HG02970 (cell line): ENCODE data around the gene S100P.
"Not testable (repeated sequence)": the region's sequence is repeated elsewhere in the genome, so short reads cannot be mapped to it uniquely, and the experiment has no call there.

ENCODE experiments used
- ATAC-seq: cut with Tn5 transposase; IDR thresholded peaks from one replicate; pipeline ENCODE4 v1.9.1; 2021; ENCODE audit warnings: mild to moderate bottlenecking, moderate library complexity, moderate number of reproducible peaks; ENCODE audit not compliant: unreplicated experiment, low FRiP score

Gene S100P

GRCh38 chr4:6693231-6694176, at the start of gene S100P:
Gene S100P (plus strand): TSS chr4:6693878. CDS start chr4:6693933, 55 bp downstream.
- ATAC-seq: no peak

GRCh38 chr4:6644792-6645530, 48.7 kb upstream of the S100P start:
- ATAC-seq: no peak

DNA sequence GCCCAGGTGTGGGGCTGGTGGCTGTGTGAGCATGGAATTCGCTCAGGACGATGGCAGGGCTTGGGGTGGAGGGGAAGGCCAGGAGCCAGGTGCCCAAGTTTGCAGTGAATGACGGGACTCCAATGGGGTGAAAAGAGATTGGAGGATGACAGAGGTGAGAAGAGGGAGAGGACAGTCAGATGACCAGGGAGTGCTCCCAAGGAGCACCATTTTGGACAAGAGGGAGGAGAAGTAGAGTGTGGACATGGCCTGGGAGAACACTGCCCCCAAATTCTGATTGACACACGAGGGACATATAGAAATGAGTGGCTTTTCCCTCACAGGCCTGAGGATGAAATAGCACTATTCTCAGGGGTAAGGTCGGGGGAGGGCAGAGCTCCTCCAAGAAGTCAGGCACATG, 46.5 kb upstream of the S100P start:
- no peak for ATAC-seq

DNA sequence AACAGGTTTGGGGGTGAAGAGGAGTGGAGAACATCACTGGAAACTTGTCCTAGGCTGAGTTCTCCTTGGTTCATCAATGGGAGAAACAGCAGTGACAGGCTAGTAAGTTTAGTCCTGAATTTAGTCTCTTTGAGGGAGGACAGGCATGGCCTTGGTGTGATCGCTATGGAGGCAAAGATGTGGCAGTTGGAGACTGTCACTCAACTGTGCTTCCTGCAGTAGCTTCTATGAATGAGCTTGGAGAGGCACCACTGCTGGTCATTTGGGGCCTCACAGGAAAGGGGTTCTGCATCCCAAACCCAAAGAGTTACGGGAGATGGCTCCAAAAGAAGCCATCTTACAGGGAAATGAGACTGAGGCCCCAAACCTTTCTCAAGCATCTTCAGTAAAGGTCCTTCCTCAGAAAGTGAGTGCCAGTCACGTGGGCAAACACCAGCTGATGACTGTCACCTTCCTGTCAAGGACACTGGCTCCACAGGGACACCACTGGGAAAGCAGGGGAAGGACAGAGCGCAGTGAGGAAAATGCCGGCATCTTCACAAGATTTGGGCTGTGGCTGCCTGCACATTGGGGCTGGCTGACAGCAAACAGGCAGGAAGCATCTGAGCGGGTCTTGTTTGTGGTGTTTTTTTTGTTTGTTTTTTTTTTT, 46.0 kb upstream of the S100P start:
- ATAC-seq: no peak

- ATAC-seq: no peak
Measured at GRCh38 chr4:6649216-6649615, 44.5 kb upstream of the S100P start.

DNA sequence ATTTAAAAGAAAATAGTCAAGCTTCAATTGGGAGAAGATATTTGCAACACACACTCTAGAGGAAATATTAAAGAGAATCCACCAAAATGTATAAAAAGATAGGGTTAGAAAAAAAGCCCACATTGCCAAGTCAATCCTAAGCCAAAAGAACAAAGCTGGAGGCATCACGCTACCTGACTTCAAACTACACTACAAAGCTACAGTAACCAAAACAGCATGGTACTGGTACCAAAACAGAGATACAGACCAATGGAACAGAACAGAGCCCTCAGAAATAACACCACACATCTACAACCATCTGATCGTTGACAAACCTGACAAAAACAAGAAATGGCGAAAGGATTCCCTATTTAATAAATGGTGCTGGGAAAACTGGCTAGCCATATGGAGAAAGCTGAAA, 39.5 kb upstream of the S100P start:
- ATAC-seq: not testable (repeated sequence)

DNA sequence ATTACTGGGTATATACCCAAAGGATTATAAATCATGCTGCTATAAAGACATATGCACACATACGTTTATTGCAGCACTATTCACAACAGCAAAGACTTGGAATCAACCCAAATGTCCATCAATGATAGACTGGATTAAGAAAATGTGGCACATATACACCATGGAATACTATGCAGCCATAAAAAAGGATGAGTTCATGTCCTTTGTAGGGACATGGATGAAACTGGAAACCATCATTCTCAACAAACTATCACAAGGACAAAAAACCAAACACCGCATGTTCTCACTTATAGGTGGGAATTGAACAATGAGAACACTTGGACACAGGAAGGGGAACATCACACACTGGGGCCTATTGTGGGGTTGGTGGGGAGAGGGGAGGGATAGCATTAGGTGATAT, 38.4 kb upstream of the S100P start:
- not testable (repeated sequence) for ATAC-seq

DNA sequence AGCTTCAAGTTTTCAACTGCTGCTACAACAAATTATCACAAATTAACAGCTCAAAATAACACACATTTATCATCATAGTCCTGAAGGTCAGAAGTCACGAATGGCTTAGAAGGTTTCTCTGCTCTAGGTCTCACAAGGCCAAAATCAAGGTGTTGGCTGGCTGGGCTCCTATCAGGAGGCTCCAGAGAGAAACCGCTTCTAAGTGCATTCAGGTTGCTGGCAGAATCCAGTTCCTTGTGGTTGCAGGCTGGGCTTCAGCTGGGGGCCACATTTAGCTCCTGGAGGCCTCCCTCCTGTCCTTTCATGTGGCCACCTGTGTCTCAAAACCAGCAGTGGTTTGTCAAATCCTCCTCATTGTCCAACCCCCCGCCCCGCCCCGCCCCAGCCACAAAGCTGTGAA, 37.8 kb upstream of the S100P start:
- no peak for ATAC-seq

DNA sequence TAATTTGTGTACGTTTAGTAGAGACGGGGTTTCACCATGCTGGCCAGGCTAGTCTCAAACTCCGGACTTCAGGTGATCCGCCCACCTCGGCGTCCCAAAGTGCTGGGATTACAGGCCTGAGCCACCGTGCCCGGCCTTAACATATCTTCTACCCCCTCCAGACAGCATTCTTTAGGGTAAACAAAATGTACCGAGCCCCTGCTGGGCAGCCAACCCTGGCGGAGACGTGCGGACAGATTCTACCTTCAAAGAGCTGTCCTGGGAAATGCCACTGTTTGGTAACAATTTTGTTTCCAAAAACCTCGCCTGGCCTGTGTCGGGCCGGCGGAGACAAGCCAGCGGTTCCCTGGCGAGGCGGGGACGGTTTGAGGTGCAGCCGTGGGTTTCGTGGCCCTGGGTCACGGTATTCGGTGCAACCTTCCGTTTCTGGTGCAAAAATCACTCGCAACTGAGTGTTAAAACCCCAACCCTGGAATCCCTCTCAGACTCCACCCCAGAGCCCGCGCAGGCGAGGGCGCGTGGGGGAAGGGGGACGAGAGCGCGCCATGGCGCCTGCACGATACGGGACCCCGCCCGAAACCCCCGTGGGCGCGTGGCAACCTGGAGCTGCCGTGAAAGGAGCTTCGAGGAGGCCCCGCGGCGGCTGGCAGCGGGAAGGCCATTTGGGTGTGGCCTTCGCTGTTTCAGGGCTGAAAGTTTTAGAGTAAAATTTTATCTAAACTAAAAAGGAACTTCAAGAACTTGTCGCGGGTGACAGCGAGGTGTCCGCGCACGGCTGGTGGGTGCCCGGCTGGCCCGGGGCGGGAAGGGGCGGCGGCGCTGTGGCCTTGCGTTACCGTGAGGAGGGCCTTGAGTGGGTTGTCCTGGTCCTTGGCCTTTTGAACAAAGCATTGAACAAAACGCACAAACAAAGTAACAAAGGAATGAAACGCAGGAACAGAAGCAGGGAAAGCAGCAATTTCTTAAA, 36.2 kb upstream of the S100P start:
- no peak for ATAC-seq

- ATAC-seq: no peak
Measured at GRCh38 chr4:6658209-6658595, 35.5 kb upstream of the S100P start.

DNA sequence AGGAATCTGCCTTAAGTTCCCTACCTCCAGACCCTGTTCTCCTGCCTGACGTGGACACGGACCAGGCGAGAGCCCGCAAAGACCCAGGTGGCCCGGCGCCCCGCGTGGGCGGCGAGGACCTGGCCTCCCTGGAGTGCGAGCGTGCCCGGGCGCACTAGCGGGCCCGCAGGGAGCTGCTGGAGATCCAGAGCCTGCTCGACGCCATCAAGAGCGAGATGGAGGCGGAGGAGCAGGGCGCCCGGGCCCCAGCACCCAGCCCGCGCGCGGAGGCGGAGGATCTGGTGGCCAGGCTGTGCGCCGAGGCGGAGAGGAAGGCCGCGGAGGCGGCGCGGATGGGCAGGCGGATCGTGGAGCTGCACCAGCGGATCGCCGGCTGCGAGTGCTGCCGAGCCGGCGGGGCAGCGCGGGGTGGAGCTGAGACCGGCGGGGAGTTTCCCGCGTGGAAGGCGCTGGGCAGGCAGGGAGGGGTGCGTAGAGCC, 35.0 kb upstream of the S100P start:
- ATAC-seq: no peak

DNA sequence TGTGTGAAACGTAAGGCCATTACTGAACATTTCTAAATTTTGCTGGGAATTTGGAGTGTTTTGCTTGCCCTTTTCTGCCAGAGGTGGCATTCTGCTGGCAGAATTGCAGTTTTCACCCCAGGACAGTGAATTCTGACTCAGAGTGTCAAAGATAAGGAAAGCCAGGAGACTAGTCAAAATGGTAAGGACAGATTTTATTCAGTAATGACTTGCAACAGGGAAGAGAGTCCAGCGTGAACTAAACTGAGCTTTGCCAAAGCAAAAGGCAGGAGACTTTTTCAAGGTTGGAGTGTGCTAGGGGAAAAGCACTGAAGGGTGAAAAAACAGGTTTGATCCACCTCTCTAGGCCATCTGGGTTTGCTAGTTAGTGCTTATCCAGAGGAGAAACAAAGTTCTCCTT, 33.8 kb upstream of the S100P start:
- ATAC-seq: no peak

DNA sequence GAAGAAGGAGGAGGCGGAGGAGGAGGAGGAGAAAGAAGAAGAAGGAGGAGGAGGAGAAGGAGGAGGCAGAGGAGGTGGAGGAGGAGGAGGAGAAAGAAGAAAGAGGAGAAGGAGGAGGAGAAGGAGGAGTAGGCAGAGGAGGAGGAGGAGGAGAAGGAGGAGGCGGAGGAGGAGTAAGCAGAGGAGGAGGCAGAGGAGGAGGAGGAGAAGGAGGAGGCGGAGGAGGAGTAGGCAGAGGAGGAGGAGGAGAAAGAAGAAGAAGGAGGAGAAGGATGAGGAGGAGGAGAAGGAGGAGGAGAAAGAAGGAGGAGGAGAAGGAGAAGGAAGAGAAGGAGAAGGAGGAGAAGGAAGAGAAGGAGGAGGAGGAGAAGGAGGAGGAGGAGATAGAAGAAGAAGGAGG, 33.2 kb upstream of the S100P start:
- ATAC-seq: no peak

DNA sequence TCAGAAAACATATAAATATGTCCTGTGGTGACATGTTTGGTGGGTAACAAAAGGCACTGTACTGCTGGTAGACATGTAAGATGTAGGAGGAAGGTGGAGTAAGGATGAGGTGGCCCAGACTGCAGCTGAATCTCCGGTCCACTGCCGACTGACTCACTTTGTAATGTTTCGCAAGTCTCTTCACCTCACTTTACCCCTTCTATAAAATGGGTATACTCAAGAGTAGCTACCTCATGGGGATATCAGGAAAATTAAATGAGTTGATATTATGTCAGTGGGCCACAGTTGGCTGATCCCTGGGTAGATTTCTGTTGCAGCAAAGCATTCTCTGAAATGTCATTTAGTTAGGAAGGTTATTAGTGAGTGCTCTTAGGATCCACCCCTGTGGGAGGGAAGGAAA, 31.1 kb upstream of the S100P start:
- no peak for ATAC-seq

- ATAC-seq: no peak
Measured at GRCh38 chr4:6663596-6664393, 29.9 kb upstream of the S100P start.

DNA sequence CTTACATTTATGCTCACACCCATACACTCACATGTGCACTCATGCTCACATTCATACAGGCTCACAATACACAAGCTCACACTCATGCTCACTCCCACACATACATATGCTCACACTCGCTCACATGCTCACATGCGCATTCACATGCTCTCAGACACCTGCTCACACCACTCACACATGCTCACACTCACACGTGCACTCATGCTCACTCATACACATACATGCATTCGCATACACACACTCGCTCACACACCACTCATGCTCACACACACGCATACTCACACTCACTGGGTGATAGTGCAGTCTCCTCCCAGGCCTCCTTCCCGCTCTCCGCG, 28.4 kb upstream of the S100P start:
- ATAC-seq: no peak

DNA sequence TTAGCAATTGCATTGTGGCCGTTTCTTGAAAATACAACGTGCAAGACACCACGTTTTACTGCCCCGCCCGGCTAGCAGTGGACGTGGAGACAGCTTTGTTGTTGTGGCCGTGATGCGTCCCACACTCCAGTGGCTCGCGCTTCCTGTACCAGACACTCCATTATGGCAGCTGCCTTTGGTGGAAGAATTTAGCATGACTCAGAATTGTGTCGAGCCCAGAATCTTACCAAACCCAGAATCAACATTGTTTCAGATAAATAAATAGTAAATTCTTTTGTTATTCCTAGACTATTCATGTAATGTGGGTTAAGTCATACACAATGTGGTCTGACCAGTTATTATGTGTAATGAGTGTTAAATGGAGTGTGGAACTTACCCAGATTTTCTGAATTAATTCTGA, 25.3 kb upstream of the S100P start:
- ATAC-seq: no peak

DNA sequence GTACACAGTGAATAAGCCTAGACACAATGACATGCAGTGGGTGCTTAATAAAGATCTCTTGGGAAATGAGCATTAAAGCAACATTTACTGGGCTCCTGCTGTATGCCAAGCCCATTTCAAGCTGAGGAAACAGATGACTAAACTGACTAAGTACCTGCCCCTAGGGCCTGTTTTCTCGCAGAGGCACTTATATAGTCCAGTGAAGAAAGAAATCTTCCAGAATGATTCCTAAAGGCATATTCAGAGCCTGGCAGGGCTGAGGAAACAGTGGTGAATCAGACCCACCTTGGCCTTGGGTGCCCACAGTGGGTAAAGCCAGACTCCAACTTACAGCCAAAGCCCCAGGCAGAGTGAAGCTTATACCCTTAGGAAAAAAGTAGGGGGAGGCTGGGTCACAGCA, 22.0 kb upstream of the S100P start:
- no peak for ATAC-seq

DNA sequence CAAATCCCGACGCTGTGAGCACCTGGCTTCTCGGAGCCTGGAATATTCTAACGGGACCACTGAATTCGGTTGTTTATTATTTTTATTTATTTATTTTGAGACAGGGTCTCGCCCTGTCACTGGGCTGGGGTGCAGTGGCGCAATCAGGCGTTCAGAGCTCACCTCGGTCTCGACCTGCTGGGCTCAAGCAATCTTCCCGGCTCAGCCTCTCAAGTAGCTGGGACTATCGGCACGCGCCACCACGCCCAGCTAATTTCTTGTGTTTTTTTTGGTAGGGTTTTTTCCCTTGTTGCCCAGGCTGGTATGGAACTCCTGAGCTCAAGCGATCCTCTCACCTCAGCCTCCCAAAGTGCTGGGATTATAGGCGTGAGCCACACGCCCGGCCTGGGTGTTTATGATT, 21.5 kb upstream of the S100P start:
- no peak for ATAC-seq
